ENCODE results near the gene ALG5. TPM values are rescaled to one million over a fixed set of nuclear protein-coding genes. Genes with fewer than 3 reads are reported as not detected.

Gene ALG5
- total RNA-seq, 8 experiments from 2014 or later = 28.2 to 51.1 (median 40.7) TPM

DNA sequence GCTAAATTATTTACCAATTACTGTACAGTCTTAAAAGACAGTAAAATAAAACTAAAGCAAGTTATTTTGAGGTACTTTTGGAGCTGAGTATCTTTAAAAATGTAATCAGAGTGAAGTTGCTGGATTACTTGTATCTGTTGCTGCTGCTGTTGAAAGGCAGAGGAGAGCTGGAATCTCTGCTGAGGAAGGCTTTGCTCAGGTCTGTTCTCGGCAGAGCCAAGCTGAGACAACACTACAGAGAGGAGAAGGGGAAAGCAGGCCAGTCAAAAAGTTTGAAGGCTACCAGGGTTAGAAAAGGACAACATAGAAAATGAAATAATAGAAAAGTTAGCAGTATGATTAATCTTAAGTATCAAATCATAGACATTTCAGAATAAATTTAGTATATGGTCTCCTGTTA, 11.3 kb upstream of the ALG5 start:
- no peaks in the 10 kb centered on the region for H3K4me1 ChIP-seq (replicated peaks in 1 of 2)
- no peak for ATAC-seq (replicated peaks in 6 of 8)
- in situ Hi-C loops (cut with MboI; ENCODE audit: low pct_unique_long_range_greater_than_20kb in 2 of 9, low sequenced_read_pairs in 9 of 9, unreplicated experiment in 9 of 9) = no loop called here
- 60 to 100% (median 87%) methylated on average over 1 of the region's 1 CpG; no CpG with 5 or more reads in 2 of the 10 experiments for WGBS, 10 experiments
- H3K27ac ChIP-seq = no peak overlapping the region
- no peak overlapping the region for H3K4me3 ChIP-seq

GRCh38 chr13:37009692-37010091, 10.6 kb upstream of the ALG5 start:
- no peaks in the 10 kb centered on the region for H3K4me1 ChIP-seq (replicated peaks in 1 of 2)
- in situ Hi-C loops (cut with MboI; ENCODE audit: low pct_unique_long_range_greater_than_20kb in 2 of 9, low sequenced_read_pairs in 9 of 9, unreplicated experiment in 9 of 9) = no loop called here
- no peak for ATAC-seq (replicated peaks in 6 of 8)
- no peak overlapping the region for H3K4me3 ChIP-seq
- H3K27ac ChIP-seq = no peak overlapping the region
- WGBS, 10 experiments = 40 to 97% (median 80%) methylated on average over 1 to 5 of the region's 5 CpGs; no CpG with 5 or more reads in 1 of the 10 experiments

DNA sequence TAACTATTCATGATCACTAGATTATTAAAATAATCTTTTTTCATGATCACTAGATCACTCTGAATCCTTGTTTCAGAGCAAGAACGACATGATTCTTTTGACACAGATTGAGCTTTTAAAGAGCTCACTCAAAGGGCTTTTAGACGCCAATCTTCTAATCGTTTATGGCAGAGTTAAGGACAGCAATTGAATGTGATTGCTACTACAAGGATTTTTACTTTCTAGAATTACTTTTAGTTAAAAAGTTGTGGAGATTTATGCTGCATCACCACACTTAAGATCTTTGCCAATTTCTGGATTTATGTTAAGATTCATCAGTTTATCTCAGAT, 2.7 kb upstream of the ALG5 start:
- in situ Hi-C loops (cut with MboI; ENCODE audit: low pct_unique_long_range_greater_than_20kb in 2 of 9, low sequenced_read_pairs in 9 of 9, unreplicated experiment in 9 of 9) = no loop called here
- no peak for ATAC-seq (replicated peaks in 6 of 8)
- Histone ChIP-seq H3K27ac (peak overlapping the region; percentile 95 to 99), H3K4me3 (peak overlapping the region; percentile 54 to 80 (median 63)), H3K4me1 (replicated peaks in 1 of 2) (peaks cover 4 to 9% of the 10 kb centered on the region in 2 donors)
- WGBS, 10 experiments = 0 to 40% (median 11%) methylated on average over 1 to 3 of the region's 3 CpGs; no CpG with 5 or more reads in 2 of the 10 experiments

GRCh38 chr13:36998624-36999041, 507 bp downstream of the ALG5 start:
- WGBS, 10 experiments = 0% methylated on average over 1 to 7 of the region's 21 CpGs
- Histone ChIP-seq H3K4me3 (peak overlapping the region; percentile 54 to 80 (median 63)), H3K4me1 (replicated peaks in 1 of 2) (peaks cover 4 to 9% of the 10 kb centered on the region in 2 donors), H3K27ac (peak overlapping the region; percentile 84 to 89)
- in situ Hi-C loops (cut with MboI; ENCODE audit: low pct_unique_long_range_greater_than_20kb in 2 of 9, low sequenced_read_pairs in 9 of 9, unreplicated experiment in 9 of 9) = loop anchor here in 5 of 9 experiments (25.0 kb wide), 3 partner anchors 136 to 586 kb away; partner anchors contain the start of gene CCNA1 (in 2 of the 5)
- ATAC-seq (replicated peaks in 6 of 8) = peak in 6 of 8 experiments; percentile 1 to 11 (median 6)

- H3K4me1 ChIP-seq (replicated peaks in 1 of 2) = peaks cover 4 to 9% of the 10 kb centered on the region in 2 donors
- H3K4me3 ChIP-seq = peak overlapping the region; percentile 54 to 80 (median 63)
- in situ Hi-C loops (cut with MboI; ENCODE audit: low pct_unique_long_range_greater_than_20kb in 2 of 9, low sequenced_read_pairs in 9 of 9, unreplicated experiment in 9 of 9) = loop anchor here in 5 of 9 experiments (25.0 kb wide), 3 partner anchors 136 to 586 kb away; partner anchors contain the start of gene CCNA1 (in 2 of the 5)
- no peak for ATAC-seq (replicated peaks in 6 of 8)
- WGBS, 10 experiments = 41 to 91% (median 64%) methylated on average over 1 to 6 of the region's 6 CpGs
- H3K27ac ChIP-seq = peak overlapping the region in 1 of 2 donors; percentile 84
Measured at GRCh38 chr13:36997716-36998427, 1.3 kb downstream of the ALG5 start.

DNA sequence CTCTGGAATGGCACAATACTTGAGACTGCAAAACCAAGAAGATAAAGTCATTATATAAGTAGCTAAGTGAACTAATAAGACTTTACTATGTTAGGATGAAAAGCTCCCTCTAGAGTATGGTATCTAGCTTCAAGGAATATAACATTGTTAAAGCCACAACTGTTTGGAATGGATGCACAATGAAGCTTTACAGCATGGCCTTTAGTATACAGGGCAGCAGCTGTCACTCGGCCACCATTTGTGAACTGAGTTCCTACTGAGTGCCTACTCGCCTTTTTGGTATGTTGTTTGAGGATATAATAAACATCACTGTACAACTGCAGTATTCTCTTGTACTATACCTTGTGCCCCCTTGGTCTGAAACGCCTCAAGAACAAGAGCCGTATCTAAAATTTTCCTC, 6.8 kb downstream of the ALG5 start:
- Histone ChIP-seq H3K27ac (no peak overlapping the region), H3K4me1 (replicated peaks in 1 of 2) (peaks cover 0 to 1% of the 10 kb centered on the region in 2 donors), H3K4me3 (no peak overlapping the region)
- no peak for ATAC-seq (replicated peaks in 6 of 8)
- 75 to 100% (median 89%) methylated on average over 1 to 4 of the region's 4 CpGs; no CpG with 5 or more reads in 1 of the 10 experiments for WGBS, 10 experiments
- in situ Hi-C loops (cut with MboI; ENCODE audit: low pct_unique_long_range_greater_than_20kb in 2 of 9, low sequenced_read_pairs in 9 of 9, unreplicated experiment in 9 of 9) = loop anchor here in 5 of 9 experiments (25.0 kb wide), 3 partner anchors 130 to 580 kb away; partner anchors contain the start of gene CCNA1 (in 2 of the 5)

DNA sequence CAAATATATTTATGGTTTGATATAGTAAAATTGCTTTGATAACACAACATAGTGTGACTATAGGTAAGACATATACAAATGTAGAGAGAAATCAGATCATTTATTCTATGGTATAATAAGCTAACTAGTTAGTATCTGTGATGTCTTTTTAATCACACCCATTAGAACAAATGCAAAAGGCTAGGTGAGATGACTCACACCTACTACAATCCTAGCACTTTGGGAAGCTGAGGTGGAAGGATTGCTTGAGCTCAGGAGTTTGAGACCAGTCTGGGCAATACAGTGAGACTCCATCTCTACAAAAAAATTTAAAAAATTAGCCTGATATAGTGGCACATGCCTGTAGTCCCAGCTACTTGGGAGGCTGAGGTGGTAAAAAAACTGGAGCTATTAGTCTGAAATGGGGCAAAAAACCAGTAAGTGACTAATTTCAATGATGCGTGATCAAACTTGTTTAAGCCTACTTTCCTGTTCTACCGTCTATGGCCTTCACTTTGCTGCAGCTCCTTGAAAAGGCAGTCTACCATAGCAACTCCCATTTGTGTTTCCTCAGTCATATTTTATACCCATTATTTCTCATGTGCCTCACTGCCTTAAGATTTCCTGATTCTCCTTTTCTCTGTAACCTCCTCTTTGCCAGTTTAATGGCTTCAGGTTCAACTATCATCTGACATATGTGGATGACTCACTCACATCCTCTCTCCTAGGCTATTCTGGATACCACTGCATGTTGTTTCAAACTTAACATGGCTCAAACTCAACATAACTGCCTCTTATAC, 12.5 kb downstream of the ALG5 start:
- ATAC-seq (replicated peaks in 6 of 8) = peak in 1 of 8 experiments; percentile 26
- H3K4me1 ChIP-seq (replicated peaks in 1 of 2) = no peaks in the 10 kb centered on the region
- 50 to 100% (median 100%) methylated on average over 1 to 2 of the region's 2 CpGs; no CpG with 5 or more reads in 2 of the 10 experiments for WGBS, 10 experiments
- in situ Hi-C loops (cut with MboI; ENCODE audit: low pct_unique_long_range_greater_than_20kb in 2 of 9, low sequenced_read_pairs in 9 of 9, unreplicated experiment in 9 of 9) = loop anchor here in 5 of 9 experiments (25.0 kb wide), 3 partner anchors 124 to 574 kb away; partner anchors contain the start of gene CCNA1 (in 2 of the 5)
- no peak overlapping the region for H3K4me3 ChIP-seq
- no peak overlapping the region for H3K27ac ChIP-seq

- Histone ChIP-seq H3K4me1 (replicated peaks in 1 of 2) (no peaks in the 10 kb centered on the region), H3K27ac (no peak overlapping the region), H3K4me3 (no peak overlapping the region)
- 20 to 69% (median 58%) methylated on average over 4 to 6 of the region's 6 CpGs for WGBS, 10 experiments
- in situ Hi-C loops (cut with MboI; ENCODE audit: low pct_unique_long_range_greater_than_20kb in 2 of 9, low sequenced_read_pairs in 9 of 9, unreplicated experiment in 9 of 9) = loop anchor here in 5 of 9 experiments (25.0 kb wide), 3 partner anchors 119 to 569 kb away; partner anchors contain the start of gene CCNA1 (in 2 of the 5)
- ATAC-seq (replicated peaks in 6 of 8) = peak in 3 of 8 experiments; percentile 31 to 41 (median 37)
Measured at GRCh38 chr13:36981156-36981743, 17.9 kb downstream of the ALG5 start.

DNA sequence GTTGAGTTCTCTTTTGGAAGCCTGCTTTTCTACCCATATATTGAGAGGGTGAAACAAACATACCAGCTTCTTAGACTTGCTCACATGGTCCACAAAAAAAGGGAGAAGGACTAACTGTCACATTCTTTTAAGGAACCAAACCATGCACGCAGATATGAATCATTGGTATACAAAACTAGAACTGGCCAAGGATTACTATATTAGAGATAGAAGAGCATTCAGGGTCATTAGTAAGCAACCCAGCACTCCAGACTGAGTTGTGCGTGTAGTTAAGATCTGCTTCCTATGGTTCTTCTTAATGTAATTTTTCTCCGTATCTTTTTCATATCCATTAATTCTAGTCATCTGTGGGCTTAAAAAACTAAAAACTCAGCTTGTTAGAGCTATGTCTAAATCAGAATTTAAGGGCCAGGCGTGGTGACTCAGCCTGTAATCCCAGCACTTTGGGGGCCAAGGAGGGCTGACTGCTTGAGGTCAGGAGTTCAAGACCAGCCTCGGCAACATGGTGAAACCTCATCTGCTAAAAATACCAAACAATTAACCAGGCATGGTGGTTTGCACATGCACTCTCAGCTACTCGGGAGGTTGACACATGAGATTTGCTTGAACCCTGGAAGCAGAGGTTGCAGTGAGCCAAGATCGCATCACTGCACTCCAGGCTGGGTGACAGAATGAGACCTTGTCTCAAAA, 19.6 kb downstream of the ALG5 start:
- no peaks in the 10 kb centered on the region for H3K4me1 ChIP-seq (replicated peaks in 1 of 2)
- no peak for ATAC-seq (replicated peaks in 6 of 8)
- no peak overlapping the region for H3K4me3 ChIP-seq
- in situ Hi-C loops (cut with MboI; ENCODE audit: low pct_unique_long_range_greater_than_20kb in 2 of 9, low sequenced_read_pairs in 9 of 9, unreplicated experiment in 9 of 9) = loop anchor here in 5 of 9 experiments (25.0 kb wide), 3 partner anchors 117 to 567 kb away; partner anchors contain the start of gene CCNA1 (in 2 of the 5)
- WGBS, 10 experiments = 67 to 100% (median 94%) methylated on average over 1 to 7 of the region's 7 CpGs
- no peak overlapping the region for H3K27ac ChIP-seq

DNA sequence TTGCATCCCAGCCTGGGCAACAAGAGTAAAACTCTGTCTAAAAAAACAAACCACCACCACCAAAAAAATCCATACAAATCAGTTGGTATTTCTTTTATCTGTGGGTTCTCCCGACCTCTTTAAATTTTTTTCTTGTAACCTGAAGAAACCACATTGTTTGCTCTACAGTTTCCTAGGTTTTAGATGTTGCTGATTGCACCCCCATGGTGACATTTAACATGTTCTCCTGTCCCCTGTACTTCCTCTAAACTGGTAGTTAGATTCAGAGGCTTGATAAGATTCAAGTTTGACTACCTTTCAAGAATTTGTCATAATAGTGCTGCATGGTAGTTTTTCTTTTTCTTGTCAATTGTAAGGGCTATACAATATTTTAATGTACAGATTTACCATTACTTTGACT, 24.0 kb downstream of the ALG5 start:
- WGBS, 10 experiments = 80 to 100% (median 100%) methylated on average over 1 of the region's 1 CpG; no CpG with 5 or more reads in 3 of the 10 experiments
- H3K4me1 ChIP-seq (replicated peaks in 1 of 2) = no peaks in the 10 kb centered on the region
- no peak for ATAC-seq (replicated peaks in 6 of 8)
- in situ Hi-C loops (cut with MboI; ENCODE audit: low pct_unique_long_range_greater_than_20kb in 2 of 9, low sequenced_read_pairs in 9 of 9, unreplicated experiment in 9 of 9) = loop anchor here in 5 of 9 experiments (25.0 kb wide), 3 partner anchors 113 to 563 kb away; partner anchors contain the start of gene CCNA1 (in 2 of the 5)
- no peak overlapping the region for H3K27ac ChIP-seq
- H3K4me3 ChIP-seq = no peak overlapping the region

GRCh38 chr13:36973621-36974295, 25.4 kb downstream of the ALG5 start:
- in situ Hi-C loops (cut with MboI; ENCODE audit: low pct_unique_long_range_greater_than_20kb in 2 of 9, low sequenced_read_pairs in 9 of 9, unreplicated experiment in 9 of 9) = loop anchor here in 1 of 9 experiments (25.0 kb wide), 1 partner anchor 111 kb away; no protein-coding TSS in a partner anchor
- Histone ChIP-seq H3K4me1 (replicated peaks in 1 of 2) (no peaks in the 10 kb centered on the region), H3K27ac (no peak overlapping the region), H3K4me3 (no peak overlapping the region)
- peak in 1 of 8 experiments; percentile 83 for ATAC-seq (replicated peaks in 6 of 8)
- 16 to 100% (median 88%) methylated on average over 1 to 5 of the region's 5 CpGs for WGBS, 10 experiments

Measured in motor neuron (in vitro differentiated cells).